Muscle layer of duodenum (tissue), 2 donors: ENCODE data around the gene SSBP4.

ENCODE experiments used
- H3K27ac ChIP-seq: one replicate; pipeline ENCODE4 v1.7.0; 2013; ENCODE audit warnings: mild to moderate bottlenecking, low read length
- H3K27me3 ChIP-seq: one replicate; pipeline ENCODE4 v1.7.0; 2013; ENCODE audit warnings: low read depth, mild to moderate bottlenecking, control low read depth, low read length
- H3K36me3 ChIP-seq, 2 donors: one replicate each; pipeline ENCODE4 v1.7.0; 2013; ENCODE audit warnings: low read length in 2 of 2, control low read depth in 1 of 2, mild to moderate bottlenecking in 1 of 2; ENCODE audit not compliant: insufficient read depth in 2 of 2, control insufficient read depth in 1 of 2
- H3K4me1 ChIP-seq, 2 donors: one replicate each; pipeline ENCODE4 v1.7.0; 2013; ENCODE audit warnings: low read length in 2 of 2, mild to moderate bottlenecking in 2 of 2, control low read depth in 1 of 2, moderate library complexity in 1 of 2; ENCODE audit not compliant: insufficient read depth in 2 of 2, control insufficient read depth in 1 of 2
- H3K4me3 ChIP-seq, 2 donors: one replicate each; pipeline ENCODE4 v1.7.0; 2013; ENCODE audit warnings: low read length in 2 of 2, low read depth in 1 of 2, mild to moderate bottlenecking in 1 of 2
- H3K9me3 ChIP-seq, 2 donors: one replicate each; pipeline ENCODE4 v1.7.0; 2013; ENCODE audit warnings: low read length in 2 of 2, control low read depth in 1 of 2, mild to moderate bottlenecking in 1 of 2; ENCODE audit not compliant: control insufficient read depth in 1 of 2
- donor health status: healthy.

SSBP4 gene

GRCh38 chr19:18386543-18387271 lies 32.5 kb upstream of the SSBP4 start:
- H3K4me3 ChIP-seq: peak overlapping the region; percentile 35 to 67
- H3K4me1 ChIP-seq: peaks cover 5 to 7% of the 10 kb centered on the region in 2 donors
- no peaks in the 10 kb centered on the region for H3K36me3 ChIP-seq
- H3K27me3 ChIP-seq: no peaks in the 10 kb centered on the region
- no peaks in the 10 kb centered on the region for H3K9me3 ChIP-seq
- H3K27ac ChIP-seq: peak overlapping the region; percentile 62

GRCh38 chr19:18388100-18388959 lies 30.9 kb upstream of the SSBP4 start:
- Histone ChIP-seq H3K4me3 (peak overlapping the region in 1 of 2 donors; percentile 48), H3K9me3 (no peaks in the 10 kb centered on the region), H3K4me1 (peaks cover 5 to 7% of the 10 kb centered on the region in 2 donors), H3K27me3 (no peaks in the 10 kb centered on the region), H3K36me3 (no peaks in the 10 kb centered on the region), H3K27ac (no peak overlapping the region)

- no peaks in the 10 kb centered on the region for H3K36me3 ChIP-seq
- peaks cover 5 to 7% of the 10 kb centered on the region in 2 donors for H3K4me1 ChIP-seq
- H3K27ac ChIP-seq: no peak overlapping the region
- peak overlapping the region in 1 of 2 donors; percentile 48 for H3K4me3 ChIP-seq
- no peaks in the 10 kb centered on the region for H3K27me3 ChIP-seq
- no peaks in the 10 kb centered on the region for H3K9me3 ChIP-seq
Measured at GRCh38 chr19:18388960-18389725, 30.1 kb upstream of the SSBP4 start.

- Histone ChIP-seq H3K27ac (no peak overlapping the region), H3K4me3 (no peak overlapping the region), H3K9me3 (no peaks in the 10 kb centered on the region), H3K36me3 (no peaks in the 10 kb centered on the region), H3K4me1 (peaks cover 5 to 7% of the 10 kb centered on the region in 2 donors), H3K27me3 (no peaks in the 10 kb centered on the region)
Measured at GRCh38 chr19:18389726-18390064, 29.5 kb upstream of the SSBP4 start.

- Histone ChIP-seq H3K27ac (no peak overlapping the region), H3K9me3 (no peaks in the 10 kb centered on the region), H3K4me3 (no peak overlapping the region), H3K27me3 (no peaks in the 10 kb centered on the region), H3K4me1 (peaks cover 5 to 7% of the 10 kb centered on the region in 2 donors), H3K36me3 (no peaks in the 10 kb centered on the region)
Measured at GRCh38 chr19:18390065-18390907, 28.9 kb upstream of the SSBP4 start.

GRCh38 chr19:18391509-18392075 lies 27.6 kb upstream of the SSBP4 start:
- H3K4me3 ChIP-seq: no peak overlapping the region
- no peaks in the 10 kb centered on the region for H3K27me3 ChIP-seq
- no peak overlapping the region for H3K27ac ChIP-seq
- H3K9me3 ChIP-seq: no peaks in the 10 kb centered on the region
- H3K36me3 ChIP-seq: no peaks in the 10 kb centered on the region
- peaks cover 0 to 7% of the 10 kb centered on the region in 2 donors for H3K4me1 ChIP-seq

GRCh38 chr19:18392417-18392816 lies 26.8 kb upstream of the SSBP4 start:
- H3K4me1 ChIP-seq: peaks cover 0 to 11% of the 10 kb centered on the region in 2 donors
- H3K4me3 ChIP-seq: no peak overlapping the region
- H3K9me3 ChIP-seq: no peaks in the 10 kb centered on the region
- no peaks in the 10 kb centered on the region for H3K27me3 ChIP-seq
- no peaks in the 10 kb centered on the region for H3K36me3 ChIP-seq
- no peak overlapping the region for H3K27ac ChIP-seq

- no peaks in the 10 kb centered on the region for H3K27me3 ChIP-seq
- H3K9me3 ChIP-seq: no peaks in the 10 kb centered on the region
- peaks cover 0 to 13% of the 10 kb centered on the region in 2 donors for H3K4me1 ChIP-seq
- H3K4me3 ChIP-seq: no peak overlapping the region
- H3K27ac ChIP-seq: peak overlapping the region; percentile 8
- no peaks in the 10 kb centered on the region for H3K36me3 ChIP-seq
Measured at GRCh38 chr19:18392926-18393325, 26.3 kb upstream of the SSBP4 start.

GRCh38 chr19:18393836-18394235 lies 25.4 kb upstream of the SSBP4 start:
- Histone ChIP-seq H3K27me3 (no peaks in the 10 kb centered on the region), H3K27ac (no peak overlapping the region), H3K36me3 (no peaks in the 10 kb centered on the region), H3K4me1 (peaks cover 0 to 6% of the 10 kb centered on the region in 2 donors), H3K9me3 (no peaks in the 10 kb centered on the region), H3K4me3 (no peak overlapping the region)

- Histone ChIP-seq H3K4me3 (peak overlapping the region; percentile 42 to 54), H3K27me3 (no peaks in the 10 kb centered on the region), H3K9me3 (no peaks in the 10 kb centered on the region), H3K27ac (no peak overlapping the region), H3K36me3 (no peaks in the 10 kb centered on the region), H3K4me1 (peaks cover 0 to 6% of the 10 kb centered on the region in 2 donors)
Measured at GRCh38 chr19:18396471-18397241, 22.5 kb upstream of the SSBP4 start.
